Tibial nerve (tissue), 4 donors: ENCODE data around the gene ZFP3. TPM values are rescaled to one million over a fixed set of nuclear protein-coding genes. Genes with fewer than 3 reads are reported as not detected.
"Not testable (repeated sequence)": the region's sequence is repeated elsewhere in the genome, so short reads cannot be mapped to it uniquely, and the experiment has no call there.

Experiments used
- DNase-seq, 2 donors: peaks; one replicate each; pipeline ENCODE4 v3.0.0-alpha.2; 2019; ENCODE audit warnings: low spot score in 2 of 2
- H3K27ac ChIP-seq, 4 donors: fragments of 200-600 bp; sonication (generic) in 3 of 4; one replicate each; pipeline ENCODE4 v1.5.1; 2017 to 2019; ENCODE audit warnings: mild to moderate bottlenecking in 1 of 4
- H3K27me3 ChIP-seq, 2 donors: fragments of 200-600 bp; sonication (generic) in 1 of 2; one replicate each; pipeline versions ENCODE4 v1.5.1 to v1.6.0; 2017 to 2019
- H3K36me3 ChIP-seq, 3 donors: fragments of 200-600 bp; sonication (generic); one replicate each; pipeline ENCODE4 v1.5.1; 2018 to 2019
- H3K4me1 ChIP-seq, 4 donors: fragments of 200-600 bp; sonication (generic) in 3 of 4; one replicate each; pipeline ENCODE4 v1.5.1; 2017 to 2019
- H3K4me3 ChIP-seq, 4 donors: fragments of 200-600 bp; sonication (generic) in 3 of 4; one replicate each; pipeline ENCODE4 v1.5.1; 2017 to 2019; ENCODE audit warnings: mild to moderate bottlenecking in 1 of 4, moderate library complexity in 1 of 4
- H3K9me3 ChIP-seq, 4 donors: fragments of 200-600 bp; sonication (generic) in 3 of 4; one replicate each; pipeline ENCODE4 v1.5.1; 2017 to 2019
- EP300 ChIP-seq, 2 donors: sonication (generic); formaldehyde crosslinking; IDR thresholded peaks; one replicate each; pipeline ENCODE4 v1.6.1; 2017; ENCODE audit warnings: antibody characterized with exemption in 2 of 2, mild to moderate bottlenecking in 1 of 2
- POLR2A ChIP-seq, 2 donors: fragments of 450-650 bp; IDR thresholded peaks; one replicate each; pipeline ENCODE4 v1.6.1; 2017; ENCODE audit warnings: antibody characterized with exemption in 2 of 2, mild to moderate bottlenecking in 2 of 2, moderate library complexity in 2 of 2
- WGBS, 2 donors: methylation state at CpG; one replicate each; pipeline ENCODE4 v1.1.5; 2018; 5-methylcytosine and 5-hydroxymethylcytosine counted together
- total RNA-seq, 4 donors: library from RNA; depleted of rRNA; stranded (reverse); fragments of >200 nt; gene quantifications; one replicate each; pipeline ENCODE4 v1.1.0, GENCODE V29; 2016
- TF ChIP-seq, protein P1 (sequence below), 5 experiments: fragments of 200-600 bp in 3 of 5; fragments of 450-650 bp in 2 of 5; sonication (generic) in 3 of 5; IDR thresholded peaks; one replicate each; pipeline ENCODE4 v1.5.1; 2016 to 2019; ENCODE audit warnings: antibody characterized with exemption in 5 of 5, mild to moderate bottlenecking in 3 of 5, moderate library complexity in 2 of 5

ZFP3 gene
- 1 to 10 TPM; 2.5 to 7.1 (median 4.7) TPM for total RNA-seq

DNA sequence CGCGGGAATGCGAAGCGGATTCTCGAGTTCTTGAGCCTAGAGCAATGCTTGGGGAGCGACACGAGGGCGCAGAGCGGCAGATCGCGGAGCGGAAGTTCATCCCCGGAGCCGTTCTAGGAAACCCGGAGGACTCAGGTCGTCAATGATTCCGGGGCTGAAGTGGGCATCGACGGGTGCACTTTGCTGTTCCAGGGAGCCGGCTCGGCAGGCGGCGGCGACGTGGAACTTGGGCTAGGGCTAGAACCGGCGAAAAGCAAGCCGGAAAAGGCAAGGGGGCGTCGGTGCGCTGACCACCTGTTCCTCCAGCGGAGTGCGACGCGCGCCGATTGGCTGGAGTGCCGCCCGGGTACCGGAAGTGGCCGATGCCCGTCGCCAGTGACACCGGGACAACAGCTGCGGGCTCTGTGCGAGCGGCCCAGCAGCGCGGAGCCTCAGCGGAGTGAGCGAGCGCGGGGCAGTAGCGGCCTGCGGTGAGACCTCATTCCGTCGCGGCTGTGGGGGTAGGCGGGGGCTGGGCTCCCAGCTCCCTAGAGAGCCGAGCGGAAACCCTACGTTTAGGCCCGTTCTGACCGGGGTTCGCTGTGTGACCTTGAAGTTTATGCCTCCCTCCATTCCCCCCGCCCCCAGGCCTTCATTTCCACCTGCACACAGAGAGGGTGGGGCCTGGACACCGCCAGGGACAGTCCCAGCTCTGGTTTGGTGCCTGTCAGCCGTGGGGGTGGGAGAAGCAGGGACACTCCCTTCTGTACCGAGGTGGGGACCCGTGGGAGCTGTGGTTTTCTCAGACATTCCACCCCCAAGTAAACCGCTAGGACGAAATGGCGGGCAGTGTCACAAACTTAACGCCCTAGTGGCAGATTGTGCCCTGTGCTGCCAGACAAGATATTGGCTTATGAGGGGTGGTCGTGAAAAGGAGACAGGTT, at the start of gene ZFP3:
ZFP3 (plus strand) TSS at position 362 of the 923 bp plus-strand sequence. CDS start 13,038 bp downstream, outside the sequence.
- DNase-seq, result peak; percentile 42 to 46
- 1% methylated on average over 44 to 55 of the region's 75 CpGs for WGBS, 2 donors
- H3K36me3 ChIP-seq, result peaks cover 0 to 38% (median 0%) of the 10 kb centered on the region in 3 donors
- peak within 1 kb of the TSS; percentile 33 to 83 (median 76) for H3K27ac ChIP-seq
- H3K4me3 ChIP-seq, result peak within 1 kb of the TSS; percentile 50 to 80 (median 63)
- peaks cover 0 to 20% (median 10%) of the 10 kb centered on the region in 4 donors for H3K4me1 ChIP-seq
- TF ChIP-seq, protein P1, sequence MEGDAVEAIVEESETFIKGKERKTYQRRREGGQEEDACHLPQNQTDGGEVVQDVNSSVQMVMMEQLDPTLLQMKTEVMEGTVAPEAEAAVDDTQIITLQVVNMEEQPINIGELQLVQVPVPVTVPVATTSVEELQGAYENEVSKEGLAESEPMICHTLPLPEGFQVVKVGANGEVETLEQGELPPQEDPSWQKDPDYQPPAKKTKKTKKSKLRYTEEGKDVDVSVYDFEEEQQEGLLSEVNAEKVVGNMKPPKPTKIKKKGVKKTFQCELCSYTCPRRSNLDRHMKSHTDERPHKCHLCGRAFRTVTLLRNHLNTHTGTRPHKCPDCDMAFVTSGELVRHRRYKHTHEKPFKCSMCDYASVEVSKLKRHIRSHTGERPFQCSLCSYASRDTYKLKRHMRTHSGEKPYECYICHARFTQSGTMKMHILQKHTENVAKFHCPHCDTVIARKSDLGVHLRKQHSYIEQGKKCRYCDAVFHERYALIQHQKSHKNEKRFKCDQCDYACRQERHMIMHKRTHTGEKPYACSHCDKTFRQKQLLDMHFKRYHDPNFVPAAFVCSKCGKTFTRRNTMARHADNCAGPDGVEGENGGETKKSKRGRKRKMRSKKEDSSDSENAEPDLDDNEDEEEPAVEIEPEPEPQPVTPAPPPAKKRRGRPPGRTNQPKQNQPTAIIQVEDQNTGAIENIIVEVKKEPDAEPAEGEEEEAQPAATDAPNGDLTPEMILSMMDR (IDR thresholded peaks at IDR 0.05), result peak in 1 of 5 experiments; percentile 25
- TF ChIP-seq POLR2A (IDR thresholded peaks at IDR 0.05) (no peak), EP300 (IDR thresholded peaks at IDR 0.05) (peak in 1 of 2 donors; percentile 62)
- peaks cover 0 to 24% (median 1%) of the 10 kb centered on the region in 4 donors for H3K9me3 ChIP-seq
- H3K27me3 ChIP-seq, result no peaks in the 10 kb centered on the region

DNA sequence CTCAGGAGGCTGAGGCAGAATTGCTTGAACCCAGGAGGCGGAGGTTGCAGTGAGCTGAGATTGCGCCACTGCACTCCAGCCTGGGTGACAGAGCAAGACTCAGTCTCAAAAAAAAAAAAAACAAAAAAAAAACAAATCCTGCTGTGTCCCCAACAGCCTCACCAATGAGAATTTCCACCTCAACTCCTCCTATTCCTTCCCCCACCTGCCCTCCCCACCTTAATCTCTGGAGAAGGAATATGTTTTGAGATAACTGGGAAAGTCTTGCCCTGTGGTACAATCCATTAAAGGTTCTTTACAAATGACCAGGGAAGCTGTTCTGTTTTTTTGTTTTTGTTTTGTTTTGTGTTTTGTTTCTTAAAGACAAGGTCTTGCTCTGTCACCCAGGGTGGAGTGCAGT, 48.1 kb upstream of the ZFP3 start:
- not testable (repeated sequence) for DNase-seq, H3K36me3 ChIP-seq, H3K4me3 ChIP-seq, H3K9me3 ChIP-seq, H3K27ac ChIP-seq
- peaks cover 0 to 10% (median 7%) of the 10 kb centered on the region in 4 donors for H3K4me1 ChIP-seq
- H3K27me3 ChIP-seq, result peaks cover 0 to 12% of the 10 kb centered on the region in 2 donors
- 90 to 92% methylated on average over 2 of the region's 2 CpGs for WGBS, 2 donors

- DNase-seq, result peak; percentile 53 to 82
- H3K36me3 ChIP-seq, result no peaks in the 10 kb centered on the region
- no peaks in the 10 kb centered on the region for H3K9me3 ChIP-seq
- peak overlapping the region in 3 of 4 donors; percentile 16 to 63 (median 21) for H3K27ac ChIP-seq
- H3K4me3 ChIP-seq, result peak overlapping the region; percentile 35 to 60 (median 40)
- TF ChIP-seq, protein P1 (IDR thresholded peaks at IDR 0.05), result peak; percentile 70 to 89 (median 84)
- TF ChIP-seq POLR2A (IDR thresholded peaks at IDR 0.05) (no peak), EP300 (IDR thresholded peaks at IDR 0.05) (peak in 1 of 2 donors; percentile 4)
- 4 to 5% methylated on average over 32 to 36 of the region's 48 CpGs for WGBS, 2 donors
- peaks cover 0 to 22% of the 10 kb centered on the region in 2 donors for H3K27me3 ChIP-seq
- peaks cover 0 to 14% (median 9%) of the 10 kb centered on the region in 4 donors for H3K4me1 ChIP-seq
Measured at GRCh38 chr17:5031365-5032082, 46.7 kb upstream of the ZFP3 start.

DNA sequence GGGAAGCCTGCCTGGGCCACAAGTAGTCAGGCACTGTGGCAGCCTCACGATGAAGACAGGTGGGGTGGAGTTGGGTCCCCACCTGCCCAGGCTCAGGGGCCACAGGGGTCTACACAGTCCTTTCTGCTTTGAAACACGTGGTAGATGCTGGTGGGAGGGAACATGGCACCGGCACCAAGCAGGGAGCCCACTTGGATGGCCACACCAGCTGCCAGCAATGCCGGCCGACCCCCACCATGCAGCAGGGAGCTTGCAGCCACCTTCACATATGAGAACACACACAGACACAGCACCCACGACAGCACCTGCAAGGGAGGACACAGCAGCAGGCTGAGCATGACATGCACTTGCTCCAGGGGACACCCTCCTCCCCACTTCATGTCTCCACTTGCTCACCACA, 45.4 kb upstream of the ZFP3 start:
- no peak overlapping the region for H3K4me3 ChIP-seq
- TF ChIP-seq EP300 (IDR thresholded peaks at IDR 0.05), result no peak
- TF ChIP-seq, protein P1 (IDR thresholded peaks at IDR 0.05), result no peak
- TF ChIP-seq POLR2A (IDR thresholded peaks at IDR 0.05), result no peak
- H3K4me1 ChIP-seq, result peaks cover 0 to 14% (median 9%) of the 10 kb centered on the region in 4 donors
- H3K27ac ChIP-seq, result no peak overlapping the region
- H3K27me3 ChIP-seq, result peaks cover 0 to 22% of the 10 kb centered on the region in 2 donors
- DNase-seq, result no peak
- H3K9me3 ChIP-seq, result no peaks in the 10 kb centered on the region
- H3K36me3 ChIP-seq, result no peaks in the 10 kb centered on the region
- 78 to 87% methylated on average over 4 to 6 of the region's 6 CpGs for WGBS, 2 donors

DNA sequence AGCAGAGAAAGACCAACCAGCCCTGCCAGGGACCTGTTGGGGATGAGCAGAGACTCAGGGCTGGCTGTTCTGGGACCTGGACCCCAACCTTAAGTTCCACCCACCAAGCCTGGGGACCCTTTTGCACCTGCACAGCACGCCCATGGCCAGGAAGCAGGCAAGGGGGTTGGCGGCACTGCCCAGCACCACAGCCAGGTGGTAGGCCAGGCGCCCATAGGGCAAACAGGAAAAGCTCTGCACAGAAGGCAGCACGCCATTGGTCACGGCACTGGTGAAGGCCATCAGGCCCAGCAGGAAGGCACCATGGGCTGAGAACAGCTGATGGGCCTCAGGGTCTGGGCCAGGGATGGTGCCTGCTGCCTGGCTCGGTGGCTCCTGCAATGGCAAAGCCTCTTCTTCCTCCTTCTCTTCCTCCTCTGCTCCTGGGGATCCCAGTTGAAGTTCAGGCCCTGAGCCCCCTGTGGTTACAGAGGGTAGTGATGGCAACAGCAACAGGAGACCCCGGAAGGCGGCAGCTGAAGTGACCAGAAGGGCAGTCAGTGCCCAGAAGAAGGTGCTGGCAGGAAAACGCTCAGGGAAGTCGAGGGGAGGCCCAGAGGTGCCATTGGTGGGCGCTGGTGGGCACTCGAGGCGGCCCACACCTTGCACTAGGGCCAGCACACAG, 44.8 kb upstream of the ZFP3 start:
- Histone ChIP-seq H3K27ac (no peak overlapping the region), H3K4me3 (no peak overlapping the region), H3K27me3 (peaks cover 0 to 22% of the 10 kb centered on the region in 2 donors), H3K36me3 (no peaks in the 10 kb centered on the region), H3K9me3 (no peaks in the 10 kb centered on the region), H3K4me1 (peaks cover 0 to 14% (median 9%) of the 10 kb centered on the region in 4 donors)
- WGBS, 2 donors, result 83 to 84% methylated on average over 13 of the region's 13 CpGs
- DNase-seq, result no peak
- TF ChIP-seq, protein P1 (IDR thresholded peaks at IDR 0.05), result no peak
- no peak for TF ChIP-seq EP300 (IDR thresholded peaks at IDR 0.05)
- TF ChIP-seq POLR2A (IDR thresholded peaks at IDR 0.05), result no peak
